Measurements from ENCODE around the gene NPAS3.

Gene NPAS3

GRCh38 chr14:33802737-33803136 lies 864.1 kb downstream of the NPAS3 start:
- no peak overlapping the region for H3K4me3 ChIP-seq (IDR thresholded peaks at IDR 0.05; ENCODE audit: insufficient read depth, low read depth, low read length)
- H2AFZ ChIP-seq (ENCODE audit: low read depth) = no peak overlapping the region
- no peak overlapping the region for H3K27ac ChIP-seq
- no peak overlapping the region for H3K9ac ChIP-seq
- H3K79me2 ChIP-seq (ENCODE audit: insufficient read depth, low read depth) = no peaks in the 10 kb centered on the region
- H3K27me3 ChIP-seq (ENCODE audit: insufficient read depth, low read depth) = no peaks in the 10 kb centered on the region
- no peaks in the 10 kb centered on the region for H3K36me3 ChIP-seq (ENCODE audit: insufficient read depth)
- H3K4me1 ChIP-seq (ENCODE audit: low read depth, poor library complexity, severe bottlenecking) = no peaks in the 10 kb centered on the region
- H4K20me1 ChIP-seq (ENCODE audit: insufficient read depth) = no peaks in the 10 kb centered on the region
- TF ChIP-seq, protein P1, sequence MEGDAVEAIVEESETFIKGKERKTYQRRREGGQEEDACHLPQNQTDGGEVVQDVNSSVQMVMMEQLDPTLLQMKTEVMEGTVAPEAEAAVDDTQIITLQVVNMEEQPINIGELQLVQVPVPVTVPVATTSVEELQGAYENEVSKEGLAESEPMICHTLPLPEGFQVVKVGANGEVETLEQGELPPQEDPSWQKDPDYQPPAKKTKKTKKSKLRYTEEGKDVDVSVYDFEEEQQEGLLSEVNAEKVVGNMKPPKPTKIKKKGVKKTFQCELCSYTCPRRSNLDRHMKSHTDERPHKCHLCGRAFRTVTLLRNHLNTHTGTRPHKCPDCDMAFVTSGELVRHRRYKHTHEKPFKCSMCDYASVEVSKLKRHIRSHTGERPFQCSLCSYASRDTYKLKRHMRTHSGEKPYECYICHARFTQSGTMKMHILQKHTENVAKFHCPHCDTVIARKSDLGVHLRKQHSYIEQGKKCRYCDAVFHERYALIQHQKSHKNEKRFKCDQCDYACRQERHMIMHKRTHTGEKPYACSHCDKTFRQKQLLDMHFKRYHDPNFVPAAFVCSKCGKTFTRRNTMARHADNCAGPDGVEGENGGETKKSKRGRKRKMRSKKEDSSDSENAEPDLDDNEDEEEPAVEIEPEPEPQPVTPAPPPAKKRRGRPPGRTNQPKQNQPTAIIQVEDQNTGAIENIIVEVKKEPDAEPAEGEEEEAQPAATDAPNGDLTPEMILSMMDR (conservative IDR thresholded peaks at IDR 0.05; ENCODE audit: low read depth, low read length) = no peak
- H3K4me2 ChIP-seq = no peak overlapping the region

GRCh38 chr14:33805593-33805992 lies 866.9 kb downstream of the NPAS3 start:
- Histone ChIP-seq H3K4me2 (no peak overlapping the region), H4K20me1 (ENCODE audit: insufficient read depth) (no peaks in the 10 kb centered on the region), H3K9ac (no peak overlapping the region), H3K4me1 (ENCODE audit: low read depth, poor library complexity, severe bottlenecking) (no peaks in the 10 kb centered on the region), H2AFZ (ENCODE audit: low read depth) (no peak overlapping the region), H3K79me2 (ENCODE audit: insufficient read depth, low read depth) (no peaks in the 10 kb centered on the region), H3K27me3 (ENCODE audit: insufficient read depth, low read depth) (no peaks in the 10 kb centered on the region), H3K27ac (no peak overlapping the region), H3K4me3 (IDR thresholded peaks at IDR 0.05; ENCODE audit: insufficient read depth, low read depth, low read length) (no peak overlapping the region), H3K36me3 (ENCODE audit: insufficient read depth) (no peaks in the 10 kb centered on the region)
- TF ChIP-seq, protein P1 (conservative IDR thresholded peaks at IDR 0.05; ENCODE audit: low read depth, low read length) = no peak

DNA sequence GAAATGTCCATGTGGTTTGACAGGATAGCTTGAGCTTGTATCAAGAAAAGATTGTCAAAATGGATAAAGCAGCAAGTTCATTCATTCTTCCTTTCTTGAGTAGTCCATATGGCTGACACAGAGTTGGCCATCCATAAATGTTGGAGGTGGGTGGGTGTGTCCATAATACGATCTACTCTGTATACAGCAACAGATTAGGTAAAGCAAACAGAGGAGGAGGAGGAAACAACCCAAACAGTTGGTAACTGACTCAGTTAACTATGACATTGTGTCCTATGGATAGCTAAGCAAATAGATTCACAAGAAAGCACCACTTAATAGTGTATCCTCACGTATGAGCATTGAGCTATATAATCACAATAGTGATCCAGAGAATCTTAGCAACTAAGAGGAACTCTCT lies 868.2 kb downstream of the NPAS3 start:
- Histone ChIP-seq H3K27me3 (ENCODE audit: insufficient read depth, low read depth) (no peaks in the 10 kb centered on the region), H2AFZ (ENCODE audit: low read depth) (no peak overlapping the region), H3K27ac (no peak overlapping the region), H3K4me3 (IDR thresholded peaks at IDR 0.05; ENCODE audit: insufficient read depth, low read depth, low read length) (no peak overlapping the region), H4K20me1 (ENCODE audit: insufficient read depth) (no peaks in the 10 kb centered on the region), H3K36me3 (ENCODE audit: insufficient read depth) (no peaks in the 10 kb centered on the region), H3K4me1 (ENCODE audit: low read depth, poor library complexity, severe bottlenecking) (no peaks in the 10 kb centered on the region), H3K9ac (no peak overlapping the region), H3K4me2 (no peak overlapping the region), H3K79me2 (ENCODE audit: insufficient read depth, low read depth) (no peaks in the 10 kb centered on the region)
- TF ChIP-seq, protein P1 (conservative IDR thresholded peaks at IDR 0.05; ENCODE audit: low read depth, low read length) = no peak

DNA sequence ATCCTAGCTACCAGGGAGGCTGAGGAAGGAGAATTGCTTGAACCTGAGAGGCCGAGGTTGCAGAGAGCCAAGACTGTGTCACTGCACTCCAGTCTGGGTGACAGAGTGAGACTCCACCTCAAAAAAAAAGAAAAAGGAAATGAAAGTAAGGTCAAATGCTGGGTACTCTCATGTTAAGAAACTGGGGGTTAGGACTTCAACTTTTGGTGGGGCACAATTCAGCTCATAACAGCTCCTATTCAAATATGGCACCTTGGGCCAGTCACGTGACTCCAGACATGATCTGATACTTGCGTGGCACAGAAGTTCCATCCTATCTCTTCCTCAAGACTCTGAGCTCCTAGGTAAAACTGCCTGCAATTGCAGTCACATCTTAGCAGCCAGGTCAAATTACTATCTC lies 869.5 kb downstream of the NPAS3 start:
- Histone ChIP-seq H3K27me3 (ENCODE audit: insufficient read depth, low read depth) (no peaks in the 10 kb centered on the region), H3K4me2 (no peak overlapping the region), H3K4me1 (ENCODE audit: low read depth, poor library complexity, severe bottlenecking) (no peaks in the 10 kb centered on the region), H3K9ac (no peak overlapping the region), H3K36me3 (ENCODE audit: insufficient read depth) (no peaks in the 10 kb centered on the region), H4K20me1 (ENCODE audit: insufficient read depth) (no peaks in the 10 kb centered on the region), H2AFZ (ENCODE audit: low read depth) (no peak overlapping the region), H3K4me3 (IDR thresholded peaks at IDR 0.05; ENCODE audit: insufficient read depth, low read depth, low read length) (no peak overlapping the region), H3K27ac (no peak overlapping the region), H3K79me2 (ENCODE audit: insufficient read depth, low read depth) (no peaks in the 10 kb centered on the region)
- TF ChIP-seq, protein P1 (conservative IDR thresholded peaks at IDR 0.05; ENCODE audit: low read depth, low read length) = no peak
